GM23248 (cell line): ENCODE data around the gene MAP3K7CL.

ENCODE experiments used
- EZH2 ChIP-seq: fragments of 200-600 bp; sonication (generic); IDR thresholded peaks from 2 replicates; pipeline ENCODE4 v1.6.1; 2018; ENCODE audit warnings: antibody characterized with exemption, mild to moderate bottlenecking; ENCODE audit not compliant: insufficient read depth, poor library complexity, severe bottlenecking
- EZH2phosphoT487 ChIP-seq: fragments of 200-600 bp; sonication (generic); IDR thresholded peaks from 2 replicates; pipeline ENCODE4 v1.6.1; 2018; ENCODE audit warnings: antibody characterized with exemption, moderate library complexity, mild to moderate bottlenecking, low read depth; ENCODE audit not compliant: insufficient read depth

GRCh38 chr21:29193901-29194300, 63.5 kb downstream of the MAP3K7CL start:
- TF ChIP-seq EZH2phosphoT487: no peak
- TF ChIP-seq EZH2: no peak
